GM12872 (cell line): ENCODE measurements around the gene ARHGDIA.

Experiments used
- TF ChIP-seq, protein P1 (sequence below): IDR thresholded peaks from 3 replicates; pipeline ENCODE4 v1.5.1; 2011; ENCODE audit warnings: low read depth, mild to moderate bottlenecking, low read length, moderate library complexity; ENCODE audit not compliant: insufficient read depth

The ARHGDIA gene

DNA sequence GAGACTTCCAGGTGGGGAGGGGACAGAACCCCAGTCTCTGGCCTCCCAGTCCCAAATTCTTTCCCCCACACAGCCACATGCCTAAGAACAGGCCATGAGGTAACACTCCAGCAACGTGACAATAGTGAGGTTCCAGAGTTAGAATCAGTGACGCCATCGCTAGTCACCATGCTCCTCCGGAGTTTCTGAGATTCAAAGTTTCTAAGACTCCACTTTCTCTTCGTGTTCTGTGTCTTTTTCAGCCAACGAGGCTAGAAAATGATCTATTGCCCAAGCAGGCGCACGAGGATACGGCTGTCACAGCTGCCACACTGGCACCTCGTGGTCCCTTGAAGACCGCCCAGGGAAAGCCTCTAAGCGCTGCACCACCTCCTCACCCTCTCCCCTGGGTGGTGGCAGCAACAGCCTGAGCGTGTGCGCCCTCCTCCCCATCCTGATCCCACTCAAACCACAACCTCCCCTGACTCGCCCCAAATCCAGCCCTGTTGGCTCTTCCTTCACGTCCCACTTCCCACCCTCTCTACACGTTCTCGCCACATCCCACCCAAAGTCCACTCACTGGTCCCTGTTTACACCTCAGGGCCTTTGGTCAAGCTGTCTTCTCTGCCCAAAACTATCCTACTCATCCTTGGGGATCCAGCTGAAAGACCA lies 39.1 kb downstream of the ARHGDIA start:
- TF ChIP-seq, protein P1, sequence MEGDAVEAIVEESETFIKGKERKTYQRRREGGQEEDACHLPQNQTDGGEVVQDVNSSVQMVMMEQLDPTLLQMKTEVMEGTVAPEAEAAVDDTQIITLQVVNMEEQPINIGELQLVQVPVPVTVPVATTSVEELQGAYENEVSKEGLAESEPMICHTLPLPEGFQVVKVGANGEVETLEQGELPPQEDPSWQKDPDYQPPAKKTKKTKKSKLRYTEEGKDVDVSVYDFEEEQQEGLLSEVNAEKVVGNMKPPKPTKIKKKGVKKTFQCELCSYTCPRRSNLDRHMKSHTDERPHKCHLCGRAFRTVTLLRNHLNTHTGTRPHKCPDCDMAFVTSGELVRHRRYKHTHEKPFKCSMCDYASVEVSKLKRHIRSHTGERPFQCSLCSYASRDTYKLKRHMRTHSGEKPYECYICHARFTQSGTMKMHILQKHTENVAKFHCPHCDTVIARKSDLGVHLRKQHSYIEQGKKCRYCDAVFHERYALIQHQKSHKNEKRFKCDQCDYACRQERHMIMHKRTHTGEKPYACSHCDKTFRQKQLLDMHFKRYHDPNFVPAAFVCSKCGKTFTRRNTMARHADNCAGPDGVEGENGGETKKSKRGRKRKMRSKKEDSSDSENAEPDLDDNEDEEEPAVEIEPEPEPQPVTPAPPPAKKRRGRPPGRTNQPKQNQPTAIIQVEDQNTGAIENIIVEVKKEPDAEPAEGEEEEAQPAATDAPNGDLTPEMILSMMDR = no peak

DNA sequence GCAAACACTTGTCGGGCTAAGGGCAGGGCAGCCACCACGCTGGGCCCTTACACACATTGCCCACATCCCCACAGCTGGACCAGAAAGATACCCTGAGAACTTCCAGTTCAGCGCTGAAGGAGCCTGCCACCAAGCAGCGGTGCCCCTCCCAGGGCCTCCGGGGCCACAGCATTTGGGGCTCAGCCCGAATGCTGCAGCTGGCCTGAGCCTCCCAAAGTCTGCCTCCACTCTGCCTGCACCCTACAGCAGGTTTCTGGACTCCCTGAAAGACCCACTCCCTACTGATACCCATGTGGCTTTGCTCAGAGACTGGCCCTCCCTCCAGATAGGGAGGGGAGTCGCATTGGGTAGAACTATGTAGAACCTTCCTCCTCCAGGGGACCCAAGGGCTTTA lies 39.6 kb downstream of the ARHGDIA start:
- TF ChIP-seq, protein P1 = no peak

- TF ChIP-seq, protein P1 = no peak
These were observed 41.3 kb downstream of the ARHGDIA start for GRCh38 chr17:81829858-81830257.

DNA sequence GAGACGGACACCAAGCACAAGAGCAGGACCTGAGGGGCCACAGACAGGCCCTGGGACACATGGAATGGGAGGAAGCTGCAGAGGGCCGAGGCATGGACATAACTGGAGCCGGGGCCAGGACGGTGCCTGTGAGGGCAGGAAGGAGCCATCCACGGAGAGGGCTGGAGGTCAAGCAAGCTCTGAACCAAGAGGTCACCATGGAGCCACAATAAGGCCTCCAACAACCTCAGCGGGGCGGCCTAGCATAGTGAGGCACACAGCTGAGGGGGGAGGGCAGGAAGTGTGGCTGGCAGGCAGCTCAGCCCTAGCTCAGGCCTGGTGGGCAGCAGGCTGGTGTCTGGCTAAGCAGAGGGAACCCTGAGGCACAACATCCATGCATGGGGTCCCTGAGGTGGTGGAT lies 42.5 kb downstream of the ARHGDIA start:
- TF ChIP-seq, protein P1 = no peak

- TF ChIP-seq, protein P1 = no peak; the same call in 2 of the 3 replicates
These were observed 45.2 kb downstream of the ARHGDIA start for GRCh38 chr17:81825841-81826466.

DNA sequence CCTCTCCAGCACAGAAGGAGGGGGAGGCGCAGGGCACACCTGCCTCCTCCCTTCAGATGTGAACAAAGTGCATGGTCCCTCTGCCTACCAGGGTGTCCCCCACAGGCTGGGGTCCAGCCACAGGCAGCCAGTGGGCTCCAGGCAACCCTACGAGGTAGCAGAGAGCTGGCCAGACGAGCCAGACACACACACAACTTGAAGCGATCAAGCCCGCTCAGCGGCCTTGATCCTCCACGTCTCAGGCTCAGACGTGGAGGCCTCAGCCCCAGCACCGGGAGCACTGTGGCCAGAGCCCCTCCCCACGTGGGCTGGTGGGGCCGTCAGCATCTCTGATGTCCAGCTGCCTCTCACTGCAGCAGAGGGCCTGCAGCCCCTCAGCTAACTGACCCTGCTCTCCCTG lies 46.5 kb downstream of the ARHGDIA start:
- TF ChIP-seq, protein P1 = no peak

DNA sequence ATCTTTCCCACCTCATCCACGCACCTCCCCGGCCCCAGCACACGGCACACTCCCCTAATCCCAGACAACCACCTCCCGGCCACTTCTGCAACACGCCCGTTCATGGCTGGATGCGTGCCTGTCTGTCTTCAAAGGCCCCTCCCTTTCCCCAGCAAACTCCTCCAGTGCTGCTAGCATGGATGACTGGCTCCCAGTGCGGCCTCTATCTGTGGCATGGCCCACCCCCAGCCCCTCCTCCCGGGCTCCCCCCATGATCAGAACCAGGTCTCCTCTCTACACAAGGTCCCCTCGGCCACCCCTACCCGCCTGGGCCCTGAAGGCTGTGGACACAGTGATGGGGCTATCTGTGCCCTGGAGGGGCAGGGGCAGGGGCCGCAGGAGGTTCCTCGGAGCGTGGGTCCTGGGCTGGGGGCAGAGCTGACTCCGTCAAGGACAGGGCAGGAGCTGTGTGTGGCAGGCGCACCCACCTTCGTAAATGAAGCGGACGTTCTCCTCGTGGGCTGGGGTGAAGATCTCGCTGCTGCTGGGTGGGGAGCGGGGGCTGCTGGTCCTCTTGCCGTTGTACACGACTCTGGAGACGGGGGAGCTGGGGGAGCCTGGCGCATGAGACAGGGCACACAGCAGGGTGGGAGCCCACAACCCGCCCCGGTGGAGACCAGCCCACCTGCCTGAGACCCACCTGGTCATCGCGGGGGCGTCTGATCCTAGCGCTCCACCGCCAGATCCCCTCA lies 47.2 kb downstream of the ARHGDIA start:
- TF ChIP-seq, protein P1 = no peak
